ENCODE results near the gene SLC1A3.
"Not testable (repeated sequence)": the region's sequence is repeated elsewhere in the genome, so short reads cannot be mapped to it uniquely, and the experiment has no call there.

The SLC1A3 gene

GRCh38 chr5:36587354-36587753, 19.1 kb upstream of the SLC1A3 start:
- Mint-ChIP-seq H3K4me3 (no peak overlapping the region), H3K9me3 (no peaks in the 10 kb centered on the region), H3K36me3 (ENCODE audit: low read depth) (no peaks in the 10 kb centered on the region), H3K27ac (no peak overlapping the region), H3K27me3 (ENCODE audit: low read depth) (no peaks in the 10 kb centered on the region), H3K4me1 (ENCODE audit: low read depth) (no peaks in the 10 kb centered on the region)
- no peak for DNase-seq (ENCODE audit: low spot score)

DNA sequence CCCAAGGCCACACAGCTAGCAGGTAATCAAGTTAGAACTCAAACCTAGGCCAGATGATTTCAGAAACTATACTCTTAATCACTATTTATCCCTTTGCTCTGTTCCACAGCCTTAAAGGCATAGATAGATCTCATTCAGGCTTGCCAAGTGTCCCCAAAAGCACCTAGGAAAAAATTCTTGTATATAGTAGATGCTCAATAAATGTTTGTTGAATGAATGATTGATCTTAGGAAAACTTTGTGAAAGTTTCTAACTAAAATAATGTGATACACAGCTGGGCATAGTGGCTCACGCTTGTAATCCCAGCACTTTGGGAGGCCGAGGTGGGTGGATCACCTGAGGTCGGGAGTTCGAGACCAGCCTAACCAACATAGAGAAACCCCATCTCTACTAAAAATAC, 16.7 kb upstream of the SLC1A3 start:
- H3K4me3 Mint-ChIP-seq; H3K9me3 Mint-ChIP-seq; H3K27me3 Mint-ChIP-seq (ENCODE audit: low read depth); H3K4me1 Mint-ChIP-seq (ENCODE audit: low read depth); H3K36me3 Mint-ChIP-seq (ENCODE audit: low read depth); H3K27ac Mint-ChIP-seq; DNase-seq (ENCODE audit: low spot score): not testable (repeated sequence)

GRCh38 chr5:36590513-36591286, 15.7 kb upstream of the SLC1A3 start:
- H3K36me3 Mint-ChIP-seq (ENCODE audit: low read depth) = no peaks in the 10 kb centered on the region
- no peak for DNase-seq (ENCODE audit: low spot score)
- H3K9me3 Mint-ChIP-seq = no peaks in the 10 kb centered on the region
- H3K27ac Mint-ChIP-seq = no peak overlapping the region
- H3K4me1 Mint-ChIP-seq (ENCODE audit: low read depth) = no peaks in the 10 kb centered on the region
- no peaks in the 10 kb centered on the region for H3K27me3 Mint-ChIP-seq (ENCODE audit: low read depth)
- H3K4me3 Mint-ChIP-seq = no peak overlapping the region

DNA sequence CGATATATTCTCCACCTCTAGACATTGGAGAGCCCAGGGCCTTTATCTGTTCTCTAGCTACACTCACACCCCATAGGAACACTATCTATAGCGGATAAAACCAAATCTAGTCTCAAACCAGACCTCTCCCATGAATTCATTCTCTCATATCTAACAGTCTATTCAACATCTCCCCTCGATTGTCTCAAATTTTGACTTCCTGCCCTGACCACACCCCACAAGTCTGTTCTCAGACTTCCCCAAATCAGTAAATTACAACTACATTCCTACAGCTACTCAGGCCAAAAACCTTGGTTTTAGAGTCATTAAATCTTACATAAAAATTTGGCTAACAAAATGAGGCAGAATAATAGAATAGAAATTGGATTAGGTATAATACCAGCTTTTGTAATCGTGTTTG, 12.5 kb upstream of the SLC1A3 start:
- Mint-ChIP-seq H3K4me1 (ENCODE audit: low read depth) (no peaks in the 10 kb centered on the region), H3K9me3 (no peaks in the 10 kb centered on the region), H3K4me3 (no peak overlapping the region), H3K27ac (no peak overlapping the region), H3K36me3 (ENCODE audit: low read depth) (no peaks in the 10 kb centered on the region), H3K27me3 (ENCODE audit: low read depth) (peaks cover 3% of the 10 kb centered on the region)
- DNase-seq (ENCODE audit: low spot score) = no peak

DNA sequence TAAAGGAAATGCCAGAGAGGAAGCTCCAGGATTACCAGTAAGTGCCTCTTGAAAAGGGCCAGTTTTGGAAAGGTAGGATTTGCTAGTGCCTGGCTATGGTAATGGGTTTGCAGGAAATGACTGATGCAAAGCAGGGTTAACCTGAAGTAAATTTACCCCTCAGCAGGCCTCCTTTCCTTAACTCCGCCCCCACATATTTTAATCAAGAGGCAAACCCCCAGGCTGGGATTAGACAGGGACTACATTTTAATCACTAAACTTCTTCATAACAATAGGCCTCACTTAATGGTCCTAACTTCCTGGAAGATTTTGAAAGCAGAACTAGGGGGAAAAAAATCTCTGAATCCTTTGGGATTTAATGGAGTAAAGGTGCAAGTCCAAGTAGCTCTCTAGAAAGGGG, 10.2 kb upstream of the SLC1A3 start:
- Mint-ChIP-seq H3K27ac (no peak overlapping the region), H3K4me3 (no peak overlapping the region), H3K36me3 (ENCODE audit: low read depth) (no peaks in the 10 kb centered on the region), H3K9me3 (no peaks in the 10 kb centered on the region), H3K4me1 (ENCODE audit: low read depth) (no peaks in the 10 kb centered on the region), H3K27me3 (ENCODE audit: low read depth) (peaks cover 3% of the 10 kb centered on the region)
- no peak for DNase-seq (ENCODE audit: low spot score)

DNA sequence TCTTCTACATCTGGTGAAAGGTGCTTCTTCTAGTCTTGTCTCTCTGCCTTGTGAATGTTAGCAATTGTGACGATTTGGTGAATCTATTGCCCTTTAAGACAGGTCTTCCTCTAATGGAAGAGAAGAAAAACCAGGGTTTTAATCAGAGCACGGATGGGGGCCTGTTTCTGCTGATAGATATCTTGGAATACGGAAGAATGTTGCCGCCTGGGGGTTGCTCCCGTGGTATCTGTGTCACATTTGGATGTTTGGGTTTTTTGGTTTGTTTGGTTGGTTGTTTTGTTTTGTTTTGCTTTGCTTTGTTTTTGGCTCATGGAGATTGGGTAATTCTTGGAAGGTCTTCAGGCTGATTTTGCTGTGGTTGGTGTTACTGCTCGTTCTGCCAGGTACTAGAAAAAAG, 9.7 kb upstream of the SLC1A3 start:
- no peak overlapping the region for H3K27ac Mint-ChIP-seq
- no peaks in the 10 kb centered on the region for H3K36me3 Mint-ChIP-seq (ENCODE audit: low read depth)
- H3K9me3 Mint-ChIP-seq = no peaks in the 10 kb centered on the region
- no peaks in the 10 kb centered on the region for H3K4me1 Mint-ChIP-seq (ENCODE audit: low read depth)
- peaks cover 3% of the 10 kb centered on the region for H3K27me3 Mint-ChIP-seq (ENCODE audit: low read depth)
- DNase-seq (ENCODE audit: low spot score) = no peak
- H3K4me3 Mint-ChIP-seq = no peak overlapping the region

DNA sequence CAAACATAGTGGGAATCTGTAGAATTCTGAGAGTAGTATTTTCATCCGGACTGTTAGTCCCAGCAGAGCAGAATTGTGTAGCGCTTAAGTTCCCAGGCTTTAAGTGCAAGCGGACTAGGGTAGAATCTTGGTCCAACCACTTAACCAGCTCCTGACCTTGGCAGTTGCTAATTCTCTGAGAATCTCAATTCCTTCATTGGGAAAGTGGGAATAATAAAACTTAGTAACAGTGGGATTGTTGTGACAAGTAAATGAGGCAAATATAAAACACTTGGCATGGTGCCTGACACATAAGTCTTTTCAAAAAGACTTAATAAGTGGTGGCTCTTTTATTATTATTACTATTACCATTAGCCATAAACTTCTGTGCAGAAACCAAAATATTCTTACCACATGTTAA, 8.4 kb upstream of the SLC1A3 start:
- H3K9me3 Mint-ChIP-seq = no peaks in the 10 kb centered on the region
- no peaks in the 10 kb centered on the region for H3K4me1 Mint-ChIP-seq (ENCODE audit: low read depth)
- H3K27ac Mint-ChIP-seq = no peak overlapping the region
- H3K4me3 Mint-ChIP-seq = no peak overlapping the region
- no peaks in the 10 kb centered on the region for H3K36me3 Mint-ChIP-seq (ENCODE audit: low read depth)
- DNase-seq (ENCODE audit: low spot score) = no peak
- H3K27me3 Mint-ChIP-seq (ENCODE audit: low read depth) = peaks cover 6% of the 10 kb centered on the region

- H3K9me3 Mint-ChIP-seq = no peaks in the 10 kb centered on the region
- H3K27me3 Mint-ChIP-seq (ENCODE audit: low read depth) = peaks cover 22% of the 10 kb centered on the region
- H3K36me3 Mint-ChIP-seq (ENCODE audit: low read depth) = no peaks in the 10 kb centered on the region
- DNase-seq (ENCODE audit: low spot score) = no peak
- no peak overlapping the region for H3K27ac Mint-ChIP-seq
- no peaks in the 10 kb centered on the region for H3K4me1 Mint-ChIP-seq (ENCODE audit: low read depth)
- H3K4me3 Mint-ChIP-seq = no peak overlapping the region
Measured at GRCh38 chr5:36599986-36600779, 6.2 kb upstream of the SLC1A3 start.

GRCh38 chr5:36600917-36601527, 5.4 kb upstream of the SLC1A3 start:
- no peaks in the 10 kb centered on the region for H3K9me3 Mint-ChIP-seq
- H3K4me1 Mint-ChIP-seq (ENCODE audit: low read depth) = peaks cover under 1% of the 10 kb centered on the region
- H3K4me3 Mint-ChIP-seq = no peak overlapping the region
- DNase-seq (ENCODE audit: low spot score) = no peak
- H3K27me3 Mint-ChIP-seq (ENCODE audit: low read depth) = peaks cover 29% of the 10 kb centered on the region
- no peaks in the 10 kb centered on the region for H3K36me3 Mint-ChIP-seq (ENCODE audit: low read depth)
- H3K27ac Mint-ChIP-seq = no peak overlapping the region

DNA sequence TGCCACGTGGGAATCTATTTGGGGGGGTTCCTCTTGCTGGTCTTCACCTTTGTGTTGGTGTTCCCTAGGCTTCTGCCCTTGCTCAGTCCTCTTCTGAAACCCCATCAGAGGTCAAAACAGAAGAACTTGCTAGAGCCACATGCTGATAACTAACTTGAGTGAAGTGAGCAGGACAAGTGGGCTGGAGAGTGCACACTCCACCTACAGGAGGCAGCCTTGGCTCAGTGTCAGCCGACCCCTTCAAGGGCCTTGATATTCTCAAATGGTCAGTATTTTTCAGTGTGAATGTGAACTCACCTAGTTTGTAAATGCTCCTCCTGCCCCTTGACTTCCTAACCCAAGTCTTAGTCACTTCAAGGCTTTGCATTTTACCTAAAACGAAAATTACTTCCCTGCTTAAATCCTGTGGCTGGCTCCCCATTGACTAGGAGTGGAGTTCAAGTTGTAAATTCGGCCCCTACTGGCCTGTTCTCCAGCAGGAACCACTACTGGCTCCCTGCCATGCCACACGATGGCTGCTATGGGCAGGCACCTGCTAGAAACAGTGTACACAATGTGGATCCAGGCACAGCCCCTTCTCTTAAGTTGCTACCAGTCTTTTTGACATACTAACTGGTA, 3.6 kb upstream of the SLC1A3 start:
- DNase-seq (ENCODE audit: low spot score) = no peak
- H3K27me3 Mint-ChIP-seq (ENCODE audit: low read depth) = peaks cover 43% of the 10 kb centered on the region
- H3K4me1 Mint-ChIP-seq (ENCODE audit: low read depth) = peaks cover 15% of the 10 kb centered on the region
- no peaks in the 10 kb centered on the region for H3K9me3 Mint-ChIP-seq
- no peak overlapping the region for H3K27ac Mint-ChIP-seq
- no peaks in the 10 kb centered on the region for H3K36me3 Mint-ChIP-seq (ENCODE audit: low read depth)
- H3K4me3 Mint-ChIP-seq = no peak overlapping the region

GRCh38 chr5:36605241-36605640, 1.2 kb upstream of the SLC1A3 start:
- peaks cover 55% of the 10 kb centered on the region for H3K27me3 Mint-ChIP-seq (ENCODE audit: low read depth)
- H3K4me1 Mint-ChIP-seq (ENCODE audit: low read depth) = peaks cover 15% of the 10 kb centered on the region
- H3K4me3 Mint-ChIP-seq = no peak overlapping the region
- H3K9me3 Mint-ChIP-seq = no peaks in the 10 kb centered on the region
- no peak overlapping the region for H3K27ac Mint-ChIP-seq
- no peak for DNase-seq (ENCODE audit: low spot score)
- H3K36me3 Mint-ChIP-seq (ENCODE audit: low read depth) = no peaks in the 10 kb centered on the region

- Mint-ChIP-seq H3K4me3 (peak overlapping the region; percentile 62), H3K27me3 (ENCODE audit: low read depth) (peaks cover 59% of the 10 kb centered on the region)
Measured at GRCh38 chr5:36606036-36606427, 374 bp upstream of the SLC1A3 start.

DNA sequence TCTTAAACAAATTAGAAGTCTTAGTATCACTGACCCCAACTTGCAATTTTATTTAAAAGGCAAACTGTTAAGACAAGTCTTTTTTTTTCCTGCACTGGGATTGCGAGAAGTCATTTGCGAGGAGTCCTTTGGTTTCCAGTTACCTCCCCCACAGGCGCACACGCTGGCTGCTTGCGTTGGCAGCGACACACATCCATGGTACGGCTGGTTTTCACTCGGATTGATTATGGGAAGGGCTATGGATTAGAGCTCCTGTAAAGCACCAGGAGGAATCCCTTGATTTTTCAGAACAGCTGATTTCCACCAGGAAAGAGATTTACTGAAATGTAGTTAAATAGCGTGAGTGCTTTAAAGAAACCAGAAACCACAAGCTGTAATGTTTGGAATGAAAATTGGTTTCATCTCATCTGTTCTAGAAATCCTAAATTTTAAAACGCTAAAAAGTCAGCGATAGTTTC, 737 bp downstream of the SLC1A3 start:
- H3K27me3 Mint-ChIP-seq (ENCODE audit: low read depth) = peaks cover 58% of the 10 kb centered on the region
- no peak overlapping the region for H3K27ac Mint-ChIP-seq
- no peaks in the 10 kb centered on the region for H3K9me3 Mint-ChIP-seq
- peak overlapping the region; percentile 62 for H3K4me3 Mint-ChIP-seq
- DNase-seq (ENCODE audit: low spot score) = no peak
- H3K4me1 Mint-ChIP-seq (ENCODE audit: low read depth) = peaks cover 15% of the 10 kb centered on the region
- no peaks in the 10 kb centered on the region for H3K36me3 Mint-ChIP-seq (ENCODE audit: low read depth)

More at GRCh38 chr5:36606036-36606427, 374 bp upstream of the SLC1A3 start:
- H3K4me1 Mint-ChIP-seq (ENCODE audit: low read depth) = peaks cover 15% of the 10 kb centered on the region
- DNase-seq (ENCODE audit: low spot score) = no peak
- H3K9me3 Mint-ChIP-seq = no peaks in the 10 kb centered on the region
- H3K27ac Mint-ChIP-seq = no peak overlapping the region
- no peaks in the 10 kb centered on the region for H3K36me3 Mint-ChIP-seq (ENCODE audit: low read depth)

Measured in T-helper 2 cell treated with Interferon-gamma antibody and Interleukin-4, amounts not matched to agents 5 μg/mL and 100 μg/mL, for 36 hours (primary cell).